ENCODE data around the gene GOT1.

The GOT1 gene

DNA sequence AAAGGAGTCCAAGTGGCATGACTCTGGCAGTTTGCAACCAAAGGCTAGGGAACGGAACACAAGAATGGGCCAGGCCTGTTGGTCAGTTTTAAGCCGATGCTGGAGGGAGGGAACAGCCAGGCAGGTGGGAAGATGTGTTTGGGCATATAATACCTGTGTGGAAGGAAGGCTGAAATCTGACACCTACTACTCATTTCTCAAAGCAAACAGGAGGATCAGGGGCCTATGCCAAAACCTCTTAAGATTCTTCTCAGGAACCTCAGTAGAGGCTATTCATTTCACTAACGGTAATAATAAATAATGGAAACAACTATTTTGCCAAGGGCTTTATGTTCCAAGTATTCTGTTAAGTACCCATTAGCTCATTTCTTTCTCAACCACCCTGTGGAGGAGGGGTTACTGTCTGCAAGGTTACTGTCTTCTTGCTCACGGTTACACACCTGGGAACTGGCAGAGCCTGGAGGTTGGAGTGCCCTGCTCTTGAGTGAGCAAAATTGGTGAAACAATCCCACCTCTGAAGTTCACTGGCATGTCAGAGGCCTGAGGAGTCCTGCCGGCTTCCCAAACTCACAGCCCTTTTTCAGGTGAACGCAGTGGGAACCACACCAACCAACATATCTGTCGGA lies 35.5 kb downstream of the GOT1 start:
- DNase-seq, result no peak

DNA sequence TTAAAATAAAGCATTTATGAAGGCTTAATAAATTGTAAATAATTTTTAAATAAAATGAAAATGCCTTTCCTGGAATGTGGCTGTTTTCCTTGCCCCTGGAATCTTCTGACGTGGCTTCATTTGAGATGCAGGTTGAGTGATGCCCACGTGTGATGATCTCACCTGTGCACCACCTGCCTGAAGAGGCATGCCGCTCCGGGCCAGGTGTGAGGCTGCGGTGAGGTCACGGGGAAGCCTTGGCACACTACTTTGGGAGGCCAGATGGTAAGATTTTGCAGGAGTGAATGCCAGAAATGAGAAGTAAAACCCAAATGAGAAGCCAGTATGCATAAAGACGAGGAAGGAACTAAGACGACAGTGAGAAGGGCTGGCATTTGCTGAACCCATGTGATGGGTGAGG lies 36.2 kb downstream of the GOT1 start:
- no peak for DNase-seq

DNA sequence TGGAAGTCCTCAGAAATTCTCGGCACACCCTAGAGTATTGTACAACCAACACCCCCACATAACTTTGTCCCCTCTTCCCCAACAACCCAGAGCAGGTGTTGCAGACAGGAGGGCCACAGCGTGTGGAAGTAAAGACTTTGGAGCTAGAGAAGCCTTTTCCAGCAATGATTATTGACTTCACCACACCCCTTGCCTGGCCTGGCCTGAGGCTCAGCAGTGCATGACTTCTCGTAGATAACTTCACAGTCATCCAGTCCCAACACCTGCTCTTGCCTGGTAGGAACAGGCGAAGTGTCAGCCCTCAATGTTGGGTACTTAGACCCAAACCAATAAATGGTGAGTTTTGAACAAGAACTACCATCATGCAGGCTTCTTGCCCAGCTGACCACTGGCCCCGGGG lies 36.7 kb downstream of the GOT1 start:
- DNase-seq, result no peak

DNA sequence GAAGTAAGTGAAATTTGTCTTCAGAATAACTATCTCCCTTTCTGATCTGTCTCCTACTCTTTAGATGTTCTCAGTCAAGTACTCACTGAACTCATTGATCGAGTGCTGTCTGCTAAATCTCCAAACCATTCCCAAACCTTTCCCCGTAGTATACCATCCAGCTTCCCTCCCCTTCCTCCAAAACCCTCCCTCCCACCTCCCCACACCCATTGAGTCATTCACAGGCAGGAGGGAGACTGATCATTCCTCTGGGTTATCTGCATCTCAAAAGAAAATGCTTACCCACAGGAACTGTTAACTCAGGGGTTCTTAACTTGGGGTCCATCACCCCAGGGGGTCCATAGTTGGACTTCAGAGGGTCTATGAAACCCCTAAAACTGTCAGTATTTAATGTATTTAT lies 37.4 kb downstream of the GOT1 start:
- DNase-seq, result no peak

DNA sequence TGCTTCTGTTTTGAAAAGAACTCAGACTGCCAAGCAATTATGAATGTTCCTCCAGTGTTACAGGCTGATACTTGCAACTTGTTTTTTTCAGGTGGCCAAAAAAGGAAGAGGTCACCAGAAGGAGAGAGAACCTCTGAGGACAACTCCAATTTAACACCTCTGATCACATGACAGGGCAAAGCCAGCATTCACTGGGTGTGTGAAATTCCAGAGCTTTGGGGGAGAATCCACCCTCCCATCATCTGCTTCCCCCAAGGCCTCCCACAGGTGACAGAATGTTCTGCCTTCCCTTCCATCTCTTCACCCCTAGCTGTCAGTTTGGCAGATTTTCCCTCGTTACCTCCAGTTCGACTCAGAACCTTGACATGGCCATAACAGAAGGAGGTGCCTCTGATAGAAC lies 39.1 kb downstream of the GOT1 start:
- DNase-seq, result no peak

DNA sequence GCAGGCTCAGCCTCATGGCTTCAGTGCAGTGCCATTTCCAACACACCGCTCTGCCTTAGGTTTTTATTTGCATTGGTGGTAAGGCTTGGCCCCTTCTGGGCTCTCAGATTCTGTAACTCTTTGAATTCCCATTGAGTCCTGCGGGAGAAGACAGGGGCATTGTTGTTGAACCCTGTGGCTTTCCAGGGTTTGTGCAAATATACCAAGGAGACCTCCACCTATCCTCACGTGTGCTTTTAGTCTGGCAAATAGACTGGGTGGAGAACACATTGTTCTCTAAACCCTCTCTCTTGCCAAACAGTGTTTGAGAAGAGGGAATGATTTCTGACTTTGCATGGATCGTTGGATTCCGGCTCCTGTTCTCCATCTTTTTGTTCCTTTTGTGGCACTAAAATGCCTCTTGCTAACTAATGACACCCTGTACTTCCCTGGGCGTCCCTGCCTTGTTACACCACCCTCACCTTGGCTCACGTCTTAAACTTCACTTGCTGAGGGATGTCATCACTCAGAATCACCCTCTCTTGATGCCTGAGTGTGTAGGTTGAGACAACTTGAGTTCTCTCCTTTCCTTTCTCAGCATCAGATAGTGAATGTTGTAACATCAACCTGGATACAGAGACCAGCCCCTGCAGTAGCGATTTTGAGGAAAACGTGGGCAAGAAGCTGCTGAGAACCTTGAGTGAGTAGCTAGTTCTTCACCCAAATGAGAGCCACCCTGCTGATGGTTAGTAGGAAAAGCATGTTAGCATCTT lies 40.5 kb downstream of the GOT1 start:
- no peak for DNase-seq

DNA sequence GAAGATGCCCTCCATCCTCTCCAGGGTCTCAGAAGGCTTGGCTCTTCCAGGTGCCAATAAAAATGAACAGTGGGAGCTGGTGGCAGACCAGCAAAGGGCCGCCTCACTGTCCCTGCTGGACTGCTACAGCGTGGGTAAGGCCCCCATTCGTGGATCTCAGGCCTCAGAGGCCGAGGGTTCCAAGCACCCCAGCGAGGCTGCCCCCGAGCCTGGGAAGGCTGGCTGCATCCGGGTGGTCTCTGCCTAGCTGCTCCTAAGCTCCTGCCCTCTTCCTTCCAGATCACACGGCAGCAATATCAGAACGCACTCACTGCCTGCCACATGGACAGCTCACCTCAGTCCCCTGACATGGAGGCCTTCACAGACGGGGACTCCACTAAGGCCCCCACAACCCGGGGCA lies 42.9 kb downstream of the GOT1 start:
- DNase-seq, result no peak

DNA sequence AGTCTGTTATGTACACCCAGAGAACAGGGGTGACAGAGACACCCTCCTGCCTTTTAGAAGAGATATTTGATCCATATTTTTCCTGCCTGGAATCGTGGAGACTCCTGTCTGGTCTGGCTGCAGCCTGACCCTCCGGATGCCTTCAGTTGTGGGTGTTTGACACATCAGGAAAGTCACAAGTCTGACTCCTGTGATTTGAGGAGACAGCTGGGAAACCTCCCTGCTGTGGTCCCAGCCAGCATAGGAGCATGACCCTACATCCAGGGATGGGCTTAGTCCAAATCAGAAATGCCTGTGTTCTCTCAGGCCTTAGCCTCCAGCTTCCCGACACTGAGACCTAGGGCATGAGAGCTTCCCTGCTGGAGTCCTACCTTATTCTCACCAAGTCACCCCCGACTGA lies 43.4 kb downstream of the GOT1 start:
- DNase-seq, result no peak

DNA sequence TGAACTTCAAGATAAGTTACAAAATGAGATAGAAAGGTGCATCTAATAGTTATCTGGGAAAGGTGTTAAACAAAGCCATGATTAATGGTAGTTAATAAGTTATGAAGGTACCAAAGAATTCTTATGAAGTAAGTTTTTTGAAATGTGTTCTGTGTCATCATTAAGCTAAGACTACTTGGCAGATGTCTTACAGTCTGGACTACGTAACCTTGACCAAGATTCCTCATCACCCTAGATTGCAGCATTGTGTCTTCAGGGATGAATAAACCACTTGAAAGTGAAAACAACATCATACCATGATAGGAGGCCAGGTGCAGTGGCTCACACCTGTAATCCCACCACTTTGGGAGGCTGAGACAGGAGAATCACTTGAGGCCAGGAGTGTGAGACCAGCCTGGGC lies 48.2 kb downstream of the GOT1 start:
- no peak for DNase-seq

DNA sequence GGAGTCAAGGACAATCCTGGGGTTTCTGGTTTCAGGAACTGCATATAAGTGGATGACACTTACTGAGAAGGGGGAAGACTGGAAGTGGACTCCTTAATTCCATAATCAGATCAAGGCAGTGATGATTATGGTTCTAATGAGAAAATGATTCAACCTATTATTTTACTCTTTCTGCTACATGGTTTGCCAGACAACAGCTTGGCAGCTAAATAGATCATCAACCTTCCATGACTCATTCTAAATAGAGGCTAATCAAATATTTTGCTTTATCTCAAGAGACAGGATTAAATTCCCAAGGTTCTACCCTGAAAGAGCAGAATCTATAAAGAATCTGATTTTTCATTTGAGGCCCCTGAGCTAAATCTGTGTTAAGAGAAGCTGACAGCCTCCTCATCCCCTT lies 55.0 kb downstream of the GOT1 start:
- no peak for DNase-seq

DNA sequence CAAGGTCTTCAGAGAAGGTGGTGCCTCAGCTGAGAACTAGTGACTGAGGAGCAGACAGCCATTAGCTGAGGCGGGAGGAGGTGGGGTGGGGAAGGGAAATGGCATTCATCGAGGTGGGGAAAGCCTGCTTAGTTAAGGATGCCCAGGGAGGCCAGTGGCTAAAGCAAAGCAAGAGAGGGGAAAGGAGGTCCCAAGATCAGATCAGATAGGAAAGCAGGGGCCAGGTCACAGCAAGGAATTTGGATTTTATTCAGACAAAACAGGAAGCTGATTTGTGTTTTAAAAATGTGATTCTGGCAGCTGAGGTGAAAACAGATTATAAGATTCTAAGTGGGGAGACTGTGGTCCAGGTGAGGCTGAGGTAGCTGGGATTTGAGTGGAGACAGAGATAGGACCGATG lies 55.5 kb downstream of the GOT1 start:
- no peak for DNase-seq

DNA sequence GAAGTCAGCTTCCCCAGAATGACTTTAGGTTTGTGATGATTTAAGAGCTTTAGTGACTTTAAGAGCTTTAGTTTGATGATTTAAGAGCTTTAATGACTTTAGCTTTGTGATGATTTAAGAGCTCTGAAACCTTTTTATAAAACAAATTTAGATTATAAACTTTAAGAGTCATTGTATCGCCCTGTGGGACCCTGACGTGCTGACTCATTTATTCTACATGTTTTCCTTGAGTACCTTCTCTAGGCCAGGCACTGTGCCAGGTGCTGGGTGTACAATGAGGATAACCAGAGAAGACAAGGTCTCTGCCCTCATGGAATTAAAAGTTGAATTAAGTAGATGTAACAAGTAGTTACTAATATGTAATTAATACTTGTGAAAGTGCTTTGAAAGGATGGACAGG lies 55.9 kb downstream of the GOT1 start:
- no peak for DNase-seq

DNA sequence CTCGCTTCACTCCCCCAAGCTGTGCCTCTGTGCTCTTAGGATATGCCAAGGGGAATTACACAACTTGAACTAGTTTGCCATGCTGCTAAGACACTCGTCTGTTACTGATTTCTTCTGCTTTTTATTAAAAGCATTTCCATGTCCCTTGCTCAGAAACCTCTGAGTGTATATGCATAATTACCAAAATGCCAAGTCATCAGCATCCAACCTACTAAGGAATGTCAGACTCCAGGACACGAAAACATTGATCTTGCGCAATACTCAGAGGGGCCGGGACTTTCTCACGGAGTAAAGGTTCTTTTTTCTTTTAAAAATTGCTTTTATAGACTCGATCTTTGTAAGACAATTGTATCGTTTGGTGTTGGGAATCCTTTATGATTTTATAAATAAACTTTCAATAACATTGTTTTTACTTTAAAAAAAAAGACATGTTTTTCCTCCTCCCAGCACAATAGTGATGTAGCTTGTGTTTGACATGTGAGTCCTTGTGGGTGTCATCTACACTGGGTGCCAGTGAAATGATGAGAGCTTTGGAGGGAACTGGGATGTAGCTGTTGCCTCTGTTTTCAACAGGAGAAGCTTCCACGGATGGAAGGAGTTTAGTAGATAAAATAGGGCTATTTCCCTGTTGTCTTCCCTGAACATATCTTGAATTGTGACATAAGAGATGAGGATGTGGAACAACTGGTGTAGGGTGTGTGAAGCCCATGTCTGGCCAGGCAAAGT lies 57.7 kb downstream of the GOT1 start:
- no peak for DNase-seq

DNA sequence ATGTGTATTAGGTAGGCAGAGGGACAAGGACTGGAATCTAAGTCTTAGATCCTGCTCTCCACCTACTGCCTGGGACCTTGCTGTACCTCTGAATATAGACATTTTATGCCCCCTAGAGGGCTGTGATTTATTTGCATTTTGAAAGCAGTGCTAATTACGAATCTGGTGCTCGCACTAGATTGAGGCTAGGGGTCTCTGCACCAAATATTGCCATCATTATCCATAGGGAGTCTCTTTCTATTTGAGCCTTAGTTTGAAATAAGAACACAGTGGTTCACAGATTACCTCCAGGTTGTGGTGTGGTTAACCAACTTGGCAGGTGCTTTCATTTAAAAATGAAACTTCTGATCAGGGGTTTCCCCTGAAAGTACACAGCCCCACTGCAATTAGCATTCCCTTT lies 59.4 kb downstream of the GOT1 start:
- DNase-seq, result no peak

DNA sequence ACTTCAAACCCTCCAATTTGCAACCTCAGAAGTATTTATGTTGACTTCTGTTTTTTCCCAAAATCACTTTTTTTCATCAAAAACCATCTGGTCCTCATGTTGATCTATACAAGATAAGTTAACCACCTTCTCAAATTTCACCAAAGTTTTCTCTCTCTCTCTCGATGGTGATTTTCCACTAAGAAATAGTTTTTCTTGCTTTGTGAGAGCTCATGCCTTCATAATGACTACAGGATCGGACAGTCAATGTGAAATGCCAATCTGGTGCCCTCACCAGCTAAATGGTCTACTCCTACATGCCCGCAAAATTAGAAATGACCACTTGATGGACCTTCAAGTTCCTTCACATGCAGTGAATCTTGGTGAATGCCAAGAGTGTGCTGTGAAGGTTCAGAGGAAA lies 60.9 kb downstream of the GOT1 start:
- no peak for DNase-seq

DNA sequence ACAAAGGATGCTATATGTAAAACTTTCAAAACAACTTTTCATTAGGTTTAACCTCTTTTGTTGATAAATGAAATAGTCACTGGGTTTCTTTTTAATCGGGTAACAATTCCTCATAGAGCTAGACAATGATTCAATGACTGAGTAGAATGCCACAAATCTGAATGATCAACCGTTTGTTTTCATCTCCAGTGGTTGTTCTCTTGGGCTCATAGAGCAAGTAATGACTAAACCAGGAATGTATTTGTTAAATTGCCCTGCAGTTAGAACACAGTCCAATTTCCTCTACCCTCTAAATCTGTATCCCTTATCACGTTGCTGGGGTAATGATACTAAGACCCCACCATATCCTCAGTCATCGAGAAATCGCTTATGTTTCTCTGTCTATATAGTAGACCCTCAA lies 61.3 kb downstream of the GOT1 start:
- DNase-seq, result no peak

DNA sequence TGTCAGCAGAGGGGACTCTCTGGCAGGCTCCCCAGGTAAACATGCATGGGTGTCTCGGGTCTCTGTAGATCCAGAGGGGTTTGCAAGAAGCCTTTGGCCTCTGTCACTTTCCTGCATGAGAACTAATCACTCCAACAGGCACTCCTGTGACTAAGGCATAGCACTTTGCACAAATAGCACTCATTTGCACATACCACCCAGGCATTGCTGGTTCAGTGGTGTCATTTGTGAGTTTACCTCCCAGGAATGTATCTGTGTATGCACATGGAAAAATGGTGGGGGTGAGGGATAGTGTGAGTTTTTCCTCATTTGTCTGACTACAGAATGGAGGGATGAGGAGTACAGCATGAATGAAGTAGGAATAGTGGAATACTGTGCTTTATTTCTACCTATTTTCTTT lies 61.8 kb downstream of the GOT1 start:
- no peak for DNase-seq

DNA sequence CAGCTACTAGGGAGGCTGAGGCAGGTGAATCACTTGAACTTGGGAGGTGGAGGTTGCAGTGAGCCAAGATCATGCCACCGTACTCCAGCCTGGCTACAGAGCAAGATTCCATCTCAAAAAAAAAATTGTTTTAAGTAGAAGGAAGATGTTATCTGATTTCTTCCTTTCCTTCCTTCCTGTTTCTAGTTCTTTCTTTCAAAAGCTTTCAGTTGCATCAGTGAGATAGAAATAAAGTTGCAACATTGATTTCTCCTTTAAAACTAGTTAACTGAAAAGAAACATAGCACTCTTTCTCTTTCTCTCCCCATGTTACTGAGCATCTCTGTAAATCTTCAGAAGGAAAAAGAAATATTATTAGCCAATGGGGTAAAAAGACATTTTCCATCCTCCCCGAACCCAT lies 63.8 kb downstream of the GOT1 start:
- DNase-seq, result no peak

DNA sequence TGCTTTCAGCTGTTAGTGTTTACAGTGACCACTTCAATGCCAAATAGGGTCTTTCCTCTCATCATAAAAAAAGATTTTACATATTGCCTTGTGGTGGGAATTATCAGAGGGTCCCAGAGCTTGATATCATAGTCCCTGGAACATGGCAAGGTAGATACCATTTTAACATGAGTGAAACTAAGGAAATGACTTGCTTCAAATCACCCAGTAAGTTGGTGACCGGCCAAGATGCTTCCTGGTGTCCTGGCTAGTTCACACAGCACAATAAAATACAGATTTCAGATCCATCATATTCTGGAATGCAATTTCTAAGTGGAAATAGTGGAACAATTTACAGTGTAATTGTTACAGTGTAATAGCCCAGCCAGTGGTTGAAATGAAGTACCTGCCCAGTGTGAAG lies 64.7 kb downstream of the GOT1 start:
- no peak for DNase-seq

DNA sequence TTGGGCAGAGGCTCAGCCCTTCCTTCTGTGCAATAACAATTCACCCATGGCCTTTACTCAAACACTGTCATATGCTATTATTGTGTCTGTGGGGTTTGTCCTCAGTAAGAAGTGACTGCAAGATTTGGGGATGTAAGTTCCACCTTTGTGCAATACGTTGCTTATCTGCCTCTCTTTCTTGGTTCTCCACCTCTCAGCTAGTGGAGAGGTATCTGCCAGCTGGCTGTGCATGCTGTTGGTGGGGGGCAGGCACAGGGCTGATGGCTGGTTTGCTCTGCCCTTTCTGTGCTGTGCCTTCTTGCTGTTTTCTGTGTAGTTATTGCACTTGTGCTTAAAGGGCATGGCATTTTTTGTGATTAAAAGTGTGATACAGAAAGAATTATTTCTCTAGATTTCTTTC lies 65.1 kb downstream of the GOT1 start:
- no peak for DNase-seq

DNA sequence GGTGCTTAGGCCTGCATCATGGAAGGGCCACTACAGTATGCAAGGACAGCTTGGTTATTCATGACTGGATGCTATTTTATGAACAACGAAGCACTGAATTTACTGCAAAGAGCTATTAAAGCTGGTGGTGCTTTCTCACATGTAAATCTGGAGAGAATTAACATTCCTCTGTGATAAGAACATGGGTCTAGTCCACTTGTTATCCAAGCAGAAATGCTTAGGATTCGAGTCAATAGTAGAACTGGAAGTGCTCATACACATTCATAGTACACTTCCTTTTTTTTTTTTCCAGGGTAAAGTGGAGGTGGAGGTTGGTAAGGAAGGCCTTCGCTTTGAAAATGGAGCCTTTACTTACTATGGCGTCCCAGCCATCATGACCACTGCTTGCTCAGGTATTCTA lies 66.3 kb downstream of the GOT1 start:
- DNase-seq, result no peak

DNA sequence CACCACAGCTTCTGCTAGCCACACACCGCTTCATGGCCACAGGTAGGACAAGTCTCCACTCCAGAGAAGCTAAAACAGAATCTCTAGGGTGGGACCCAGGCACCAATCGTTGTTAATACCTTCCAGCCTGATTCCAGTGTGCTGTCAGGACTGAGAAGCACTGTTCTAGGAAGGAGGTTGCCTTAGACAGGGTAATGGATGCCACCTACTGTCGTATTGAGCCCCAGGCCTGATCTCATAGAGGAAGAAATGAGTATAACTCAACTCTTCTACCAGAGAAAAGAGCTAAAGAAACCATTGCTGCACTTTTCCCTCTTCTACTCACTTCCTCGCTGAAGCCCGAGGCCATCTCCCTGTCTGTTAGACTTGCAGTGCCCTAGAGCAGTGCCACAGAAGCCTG lies 69.5 kb downstream of the GOT1 start:
- DNase-seq, result no peak

DNA sequence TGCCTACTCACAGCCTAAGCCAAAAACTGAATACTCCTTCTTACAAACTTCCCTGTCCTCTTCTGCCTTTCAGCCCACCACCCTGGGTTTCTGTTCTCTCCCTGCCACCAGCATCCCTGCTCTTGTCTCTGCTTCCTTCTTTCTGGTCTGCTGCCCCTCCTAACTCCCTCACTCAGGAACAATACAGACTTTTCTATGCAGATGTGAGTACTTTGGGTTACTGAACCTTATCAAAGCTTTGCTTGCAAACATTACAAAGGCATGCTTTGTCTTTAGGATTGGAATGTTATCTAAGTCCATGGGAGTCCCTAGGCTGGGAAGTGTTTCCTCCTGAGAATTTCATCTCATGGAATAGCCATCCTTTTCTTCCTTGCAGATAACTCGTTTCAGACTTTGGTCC lies 72.3 kb downstream of the GOT1 start:
- no peak for DNase-seq

DNA sequence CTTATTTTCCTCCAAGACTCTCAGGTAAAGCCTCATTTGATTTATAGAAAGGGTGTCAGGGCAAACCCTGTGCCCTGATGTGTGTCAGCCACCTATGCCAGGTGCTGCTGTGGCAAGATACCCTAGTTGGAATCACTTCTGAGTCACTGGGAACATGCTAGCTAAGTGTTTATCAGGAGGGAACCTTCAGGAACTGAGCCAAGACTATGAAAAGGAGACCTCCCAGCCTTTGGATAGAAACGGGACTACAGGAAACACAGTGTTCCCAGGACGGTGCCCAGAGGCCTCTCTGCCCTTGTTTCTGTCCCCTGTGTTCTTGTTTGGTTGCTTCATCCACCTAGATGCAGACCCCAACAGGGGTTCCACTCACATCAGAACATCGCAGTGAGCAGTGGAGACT lies 72.7 kb downstream of the GOT1 start:
- no peak for DNase-seq

DNA sequence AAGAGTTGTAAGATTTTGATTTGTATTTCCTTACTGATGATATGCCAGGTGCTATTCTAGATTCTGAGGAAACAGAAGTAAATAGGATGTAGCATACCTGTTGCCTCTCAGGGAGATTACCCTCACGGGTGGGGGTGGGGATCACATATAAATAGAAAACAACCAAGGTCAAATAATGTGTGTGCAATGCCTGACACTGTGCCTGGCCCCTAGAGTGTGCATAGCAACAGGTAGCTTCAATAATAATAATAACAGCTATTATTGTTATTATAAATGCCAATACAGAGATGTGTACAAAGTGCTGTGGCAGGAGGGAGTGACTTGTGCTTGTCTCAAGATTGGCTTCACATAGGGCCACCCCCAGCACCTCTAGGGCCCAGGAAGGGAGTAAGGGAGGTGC lies 77.2 kb downstream of the GOT1 start:
- no peak for DNase-seq

All from right hindlimb (tissue), 1 donor.